HCT116 (cell line): ENCODE data around the gene SDHAF4.

ENCODE experiments used
- CTCF ChIP-seq, 3 experiments: fragments of 200-600 bp in 1 of 3; sonication (generic) in 1 of 3; IDR thresholded peaks in 2 of 3; conservative IDR thresholded peaks in 1 of 3; 2 replicates each; pipeline ENCODE4 v1.5.1; 2012 to 2017; ENCODE audit warnings: low read depth in 2 of 3, low read length in 2 of 3, antibody characterized with exemption in 1 of 3, borderline replicate concordance in 1 of 3, control low read depth in 1 of 3, mild to moderate bottlenecking in 1 of 3, mixed read lengths in 1 of 3, mixed run types in 1 of 3, moderate library complexity in 1 of 3; ENCODE audit not compliant: insufficient read depth in 1 of 3
- MAX ChIP-seq: IDR thresholded peaks from 2 replicates; pipeline ENCODE4 v1.6.1; 2012

GRCh38 chr6:70590400-70590799 lies 23.7 kb downstream of the SDHAF4 start:
- TF ChIP-seq CTCF (IDR thresholded peaks at IDR 0.05 in 2 of 3, conservative IDR thresholded peaks at IDR 0.05 in 1 of 3; ENCODE audit: borderline replicate concordance in 1 of 3, insufficient read depth in 1 of 3, low read depth in 2 of 3, low read length in 2 of 3) = no peak
- no peak for TF ChIP-seq MAX
